GM04503 (cell line): ENCODE results near the gene RBM25.
"Not testable (repeated sequence)": the region's sequence is repeated elsewhere in the genome, so short reads cannot be mapped to it uniquely, and the experiment has no call there.

Experiments used
- DNase-seq: peaks from one replicate; pipeline ENCODE4 v3.0.0-alpha.2; 2012; ENCODE audit warnings: low read depth

The RBM25 gene

DNA sequence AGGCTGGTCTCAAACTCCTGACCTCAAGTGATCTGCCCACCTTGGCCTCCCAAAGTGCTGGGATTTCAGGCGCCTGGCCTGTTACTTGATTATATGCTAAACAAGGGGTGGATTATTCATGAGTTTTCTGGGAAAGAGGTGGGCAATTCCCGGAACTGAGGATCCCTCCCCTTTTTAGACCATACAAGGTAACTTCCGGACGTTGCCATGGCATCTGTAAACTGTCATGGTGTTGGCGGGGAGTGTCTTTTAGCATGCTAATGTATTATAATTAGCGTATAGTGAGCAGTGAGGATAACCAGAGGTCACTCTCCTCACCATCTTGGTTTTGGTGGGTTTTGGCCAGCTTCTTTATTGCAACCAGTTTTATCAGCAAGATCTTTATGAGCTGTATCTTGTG, 111.5 kb downstream of the RBM25 start:
- not testable (repeated sequence) for DNase-seq

DNA sequence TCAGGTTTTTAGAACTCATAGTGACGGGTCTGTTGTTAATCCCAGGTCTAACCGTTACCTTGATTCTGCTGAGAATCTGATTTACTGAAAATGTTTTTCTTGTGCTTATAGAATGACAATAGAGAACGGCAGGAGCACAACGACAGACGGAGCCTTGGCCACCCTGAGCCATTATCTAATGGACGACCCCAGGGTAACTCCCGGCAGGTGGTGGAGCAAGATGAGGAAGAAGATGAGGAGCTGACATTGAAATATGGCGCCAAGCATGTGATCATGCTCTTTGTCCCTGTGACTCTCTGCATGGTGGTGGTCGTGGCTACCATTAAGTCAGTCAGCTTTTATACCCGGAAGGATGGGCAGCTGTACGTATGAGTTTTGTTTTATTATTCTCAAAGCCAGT, 112.4 kb downstream of the RBM25 start:
- DNase-seq: no peak

DNA sequence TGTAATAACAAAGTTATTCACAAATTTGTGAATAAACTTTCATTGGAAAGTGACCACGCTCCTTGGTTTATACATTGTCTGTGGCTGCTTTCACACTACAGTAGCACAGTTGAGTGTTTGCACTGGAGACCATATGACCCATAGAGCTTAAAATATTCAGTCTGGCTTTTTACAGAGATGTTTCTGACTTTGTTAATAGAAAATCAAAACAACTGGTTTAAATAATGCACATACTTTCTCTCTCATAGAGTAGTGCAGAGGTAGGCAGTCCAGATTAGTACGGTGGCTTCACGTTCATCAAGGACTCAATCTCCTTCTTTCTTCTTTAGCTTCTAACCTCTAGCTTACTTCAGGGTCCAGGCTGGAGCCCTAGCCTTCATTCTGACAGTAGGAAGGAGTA, 114.2 kb downstream of the RBM25 start:
- no peak for DNase-seq

DNA sequence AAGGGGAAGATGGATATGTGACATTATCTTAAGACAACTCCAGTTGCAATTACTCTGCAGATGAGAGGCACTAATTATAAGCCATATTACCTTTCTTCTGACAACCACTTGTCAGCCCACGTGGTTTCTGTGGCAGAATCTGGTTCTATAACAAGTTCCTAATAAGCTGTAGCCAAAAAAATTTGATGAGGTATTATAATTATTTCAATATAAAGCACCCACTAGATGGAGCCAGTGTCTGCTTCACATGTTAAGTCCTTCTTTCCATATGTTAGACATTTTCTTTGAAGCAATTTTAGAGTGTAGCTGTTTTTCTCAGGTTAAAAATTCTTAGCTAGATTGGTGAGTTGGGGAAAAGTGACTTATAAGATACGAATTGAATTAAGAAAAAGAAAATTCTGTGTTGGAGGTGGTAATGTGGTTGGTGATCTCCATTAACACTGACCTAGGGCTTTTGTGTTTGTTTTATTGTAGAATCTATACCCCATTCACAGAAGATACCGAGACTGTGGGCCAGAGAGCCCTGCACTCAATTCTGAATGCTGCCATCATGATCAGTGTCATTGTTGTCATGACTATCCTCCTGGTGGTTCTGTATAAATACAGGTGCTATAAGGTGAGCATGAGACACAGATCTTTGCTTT, 114.9 kb downstream of the RBM25 start:
- DNase-seq: no peak
